ENCODE results near the gene KRTAP12-3. TPM values are rescaled to one million over a fixed set of nuclear protein-coding genes. Genes with fewer than 3 reads are reported as not detected.

KRTAP12-3 gene
- polyA plus RNA-seq, 3 donors = not detected

GRCh38 chr21:44614161-44614631 is 43.5 kb upstream of the KRTAP12-3 start:
- H3K9me3 ChIP-seq (replicated peaks in 1 of 2; ENCODE audit: control insufficient read depth in 1 of 2, insufficient read depth in 1 of 2, low read length in 2 of 2) = peaks cover 19 to 29% of the 10 kb centered on the region in 2 donors
- Mint-ChIP-seq H3K27ac (no peak overlapping the region), H3K9me3 (peaks cover 18 to 43% (median 31%) of the 10 kb centered on the region in 7 donors), H3K27me3 (ENCODE audit: low read depth in 3 of 3) (peaks cover 2 to 8% (median 3%) of the 10 kb centered on the region in 3 donors), H3K4me1 (peaks cover 10% of the 10 kb centered on the region), H3K4me3 (no peak overlapping the region), H3K36me3 (no peaks in the 10 kb centered on the region)
- H2AFZ ChIP-seq (ENCODE audit: insufficient read depth, low read depth, low read length, poor library complexity, severe bottlenecking) = no peak overlapping the region
- no peaks in the 10 kb centered on the region for H3K79me2 ChIP-seq (ENCODE audit: insufficient read depth, low read length)
- no peaks in the 10 kb centered on the region for H3K27me3 ChIP-seq (ENCODE audit: control insufficient read depth in 2 of 2, insufficient read depth in 2 of 2, low read length in 2 of 2)
- H3K36me3 ChIP-seq (replicated peaks in 1 of 2; ENCODE audit: control insufficient read depth in 1 of 2, insufficient read depth in 2 of 2, low read length in 2 of 2) = no peaks in the 10 kb centered on the region
- H3K4me1 ChIP-seq (ENCODE audit: control insufficient read depth in 1 of 2, insufficient read depth in 2 of 2, low read length in 2 of 2) = no peaks in the 10 kb centered on the region
- TF ChIP-seq, protein P1, sequence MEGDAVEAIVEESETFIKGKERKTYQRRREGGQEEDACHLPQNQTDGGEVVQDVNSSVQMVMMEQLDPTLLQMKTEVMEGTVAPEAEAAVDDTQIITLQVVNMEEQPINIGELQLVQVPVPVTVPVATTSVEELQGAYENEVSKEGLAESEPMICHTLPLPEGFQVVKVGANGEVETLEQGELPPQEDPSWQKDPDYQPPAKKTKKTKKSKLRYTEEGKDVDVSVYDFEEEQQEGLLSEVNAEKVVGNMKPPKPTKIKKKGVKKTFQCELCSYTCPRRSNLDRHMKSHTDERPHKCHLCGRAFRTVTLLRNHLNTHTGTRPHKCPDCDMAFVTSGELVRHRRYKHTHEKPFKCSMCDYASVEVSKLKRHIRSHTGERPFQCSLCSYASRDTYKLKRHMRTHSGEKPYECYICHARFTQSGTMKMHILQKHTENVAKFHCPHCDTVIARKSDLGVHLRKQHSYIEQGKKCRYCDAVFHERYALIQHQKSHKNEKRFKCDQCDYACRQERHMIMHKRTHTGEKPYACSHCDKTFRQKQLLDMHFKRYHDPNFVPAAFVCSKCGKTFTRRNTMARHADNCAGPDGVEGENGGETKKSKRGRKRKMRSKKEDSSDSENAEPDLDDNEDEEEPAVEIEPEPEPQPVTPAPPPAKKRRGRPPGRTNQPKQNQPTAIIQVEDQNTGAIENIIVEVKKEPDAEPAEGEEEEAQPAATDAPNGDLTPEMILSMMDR (IDR thresholded peaks at IDR 0.05) = no peak
- H3K27ac ChIP-seq (ENCODE audit: low read depth in 1 of 2, low read length in 2 of 2) = no peak overlapping the region
- 95% methylated on average over 13 of the region's 20 CpGs for WGBS (ENCODE audit: insufficient coverage)
- no peaks in the 10 kb centered on the region for H4K20me1 ChIP-seq (ENCODE audit: insufficient read depth, low read length)
- intact Hi-C loops (cut with micrococcal nuclease) = no loop called here
- H3K9ac ChIP-seq (ENCODE audit: insufficient read depth, low read length, poor library complexity, severe bottlenecking) = no peak overlapping the region
- DNase-seq = no peak
- H3K4me2 ChIP-seq (replicated peaks; ENCODE audit: extremely low read depth, low read length, poor library complexity, severe bottlenecking) = no peak overlapping the region
- no peak overlapping the region for H3K4me3 ChIP-seq (replicated peaks in 1 of 3; ENCODE audit: low read depth in 2 of 3, low read length in 3 of 3)

- intact Hi-C loops (cut with micrococcal nuclease) = no loop called here
- Mint-ChIP-seq H3K4me3 (no peak overlapping the region), H3K4me1 (peaks cover 10% of the 10 kb centered on the region), H3K9me3 (peaks cover 23 to 44% (median 32%) of the 10 kb centered on the region in 7 donors), H3K27ac (no peak overlapping the region), H3K36me3 (no peaks in the 10 kb centered on the region), H3K27me3 (ENCODE audit: low read depth in 3 of 3) (peaks cover 3 to 11% (median 4%) of the 10 kb centered on the region in 3 donors)
- no peak for DNase-seq
- no peak overlapping the region for H3K27ac ChIP-seq (ENCODE audit: low read depth in 1 of 2, low read length in 2 of 2)
- H3K9ac ChIP-seq (ENCODE audit: insufficient read depth, low read length, poor library complexity, severe bottlenecking) = no peak overlapping the region
- TF ChIP-seq, protein P1 (IDR thresholded peaks at IDR 0.05) = no peak
- peaks cover 23 to 29% of the 10 kb centered on the region in 2 donors for H3K9me3 ChIP-seq (replicated peaks in 1 of 2; ENCODE audit: control insufficient read depth in 1 of 2, insufficient read depth in 1 of 2, low read length in 2 of 2)
- no peaks in the 10 kb centered on the region for H3K79me2 ChIP-seq (ENCODE audit: insufficient read depth, low read length)
- no peaks in the 10 kb centered on the region for H3K36me3 ChIP-seq (replicated peaks in 1 of 2; ENCODE audit: control insufficient read depth in 1 of 2, insufficient read depth in 2 of 2, low read length in 2 of 2)
- H3K4me3 ChIP-seq (replicated peaks in 1 of 3; ENCODE audit: low read depth in 2 of 3, low read length in 3 of 3) = no peak overlapping the region
- H3K4me1 ChIP-seq (ENCODE audit: control insufficient read depth in 1 of 2, insufficient read depth in 2 of 2, low read length in 2 of 2) = no peaks in the 10 kb centered on the region
- no peak overlapping the region for H2AFZ ChIP-seq (ENCODE audit: insufficient read depth, low read depth, low read length, poor library complexity, severe bottlenecking)
- no peak overlapping the region for H3K4me2 ChIP-seq (replicated peaks; ENCODE audit: extremely low read depth, low read length, poor library complexity, severe bottlenecking)
- WGBS (ENCODE audit: insufficient coverage) = 98% methylated on average over 22 of the region's 28 CpGs
- H4K20me1 ChIP-seq (ENCODE audit: insufficient read depth, low read length) = no peaks in the 10 kb centered on the region
- no peaks in the 10 kb centered on the region for H3K27me3 ChIP-seq (ENCODE audit: control insufficient read depth in 2 of 2, insufficient read depth in 2 of 2, low read length in 2 of 2)
These were observed 42.8 kb upstream of the KRTAP12-3 start for GRCh38 chr21:44614961-44615391.
